Metanephros (tissue), 1 donor: ENCODE measurements around the gene PCDHB6. TPM values are rescaled to one million over a fixed set of nuclear protein-coding genes. Genes with fewer than 3 reads are reported as not detected.

ENCODE experiments used
- total RNA-seq: library from RNA; depleted of rRNA; stranded (reverse); fragments of >200 nt; gene quantifications from one replicate; pipeline ENCODE4 v1.2.3, GENCODE V29; 2014

The PCDHB6 gene
- total RNA-seq = 2.2 TPM

DNA sequence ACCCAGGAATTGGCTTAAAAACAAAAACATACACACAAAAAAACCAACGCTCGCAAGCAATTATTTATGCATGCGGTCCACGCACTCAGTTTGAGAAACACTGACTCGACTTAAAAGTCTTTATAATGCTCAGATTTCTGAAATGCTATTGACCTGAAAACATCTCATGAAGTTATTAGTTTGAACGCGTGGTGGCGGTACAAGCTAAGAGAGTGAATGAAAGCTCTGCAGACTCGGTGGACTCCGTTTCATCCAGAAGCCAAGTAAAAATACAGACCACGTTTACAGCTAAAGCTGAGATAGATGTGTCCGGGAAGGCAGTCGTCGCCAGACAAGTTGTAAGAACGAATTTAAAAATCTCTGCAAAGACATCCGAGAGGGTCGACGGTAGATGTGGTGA is at the start of gene PCDHB6:
Gene PCDHB6, plus strand, starts transcription at position 246 of the 400 bp plus-strand sequence. CDS start 201 bp downstream, outside the sequence.

DNA sequence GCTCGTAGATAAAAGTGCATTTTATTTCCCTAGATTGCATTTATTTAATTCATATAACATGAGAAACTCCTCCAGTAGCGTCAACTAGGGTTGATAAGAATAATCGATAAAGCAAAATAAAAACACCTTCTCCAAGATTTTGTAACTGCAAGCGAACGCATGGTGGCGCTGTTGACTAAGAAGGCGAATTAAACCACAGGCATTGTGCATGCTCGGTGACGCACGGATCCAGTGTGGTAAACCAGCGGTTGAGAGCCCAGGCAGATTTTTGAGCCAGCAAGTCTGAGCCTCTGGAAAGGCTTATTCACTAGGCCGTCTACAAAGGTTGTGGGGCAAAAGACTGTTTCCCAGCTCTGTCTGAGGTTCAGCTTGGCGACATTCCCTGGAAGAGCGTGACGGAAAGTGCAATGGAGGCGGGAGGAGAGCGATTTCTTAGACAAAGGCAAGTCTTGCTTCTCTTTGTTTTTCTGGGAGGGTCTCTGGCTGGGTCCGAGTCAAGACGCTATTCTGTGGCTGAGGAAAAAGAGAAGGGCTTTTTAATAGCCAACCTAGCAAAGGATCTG is 49.5 kb upstream of the PCDHB6 start, which contains the start of gene PCDHB3:
Gene PCDHB3, plus strand, starts transcription at position 231 of the 563 bp plus-strand sequence. Its CDS starts 177 bp downstream, at position 408.

DNA sequence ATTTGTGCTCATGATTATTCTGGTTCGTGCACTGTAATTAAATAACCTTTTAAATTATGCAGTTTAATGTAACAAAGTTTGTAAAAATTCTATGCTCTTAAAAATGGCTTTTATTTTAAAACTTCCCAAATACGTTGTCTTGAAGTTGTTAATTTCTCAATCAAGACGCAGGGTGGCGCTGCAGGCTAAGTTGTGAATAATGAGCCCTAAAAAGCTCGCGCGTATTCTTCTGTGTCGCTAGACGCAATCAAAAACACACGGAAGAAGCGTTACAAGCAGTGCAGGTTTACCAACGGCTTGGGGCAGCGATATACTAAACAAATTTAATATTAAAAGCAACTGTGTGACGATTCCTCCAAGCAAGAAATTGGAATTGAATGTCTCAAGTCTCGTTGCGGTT is 28.3 kb upstream of the PCDHB6 start, which contains the start of gene PCDHB4:
Gene PCDHB4, plus strand, starts transcription at position 256 of the 400 bp plus-strand sequence. CDS start 181 bp downstream, outside the sequence.

DNA sequence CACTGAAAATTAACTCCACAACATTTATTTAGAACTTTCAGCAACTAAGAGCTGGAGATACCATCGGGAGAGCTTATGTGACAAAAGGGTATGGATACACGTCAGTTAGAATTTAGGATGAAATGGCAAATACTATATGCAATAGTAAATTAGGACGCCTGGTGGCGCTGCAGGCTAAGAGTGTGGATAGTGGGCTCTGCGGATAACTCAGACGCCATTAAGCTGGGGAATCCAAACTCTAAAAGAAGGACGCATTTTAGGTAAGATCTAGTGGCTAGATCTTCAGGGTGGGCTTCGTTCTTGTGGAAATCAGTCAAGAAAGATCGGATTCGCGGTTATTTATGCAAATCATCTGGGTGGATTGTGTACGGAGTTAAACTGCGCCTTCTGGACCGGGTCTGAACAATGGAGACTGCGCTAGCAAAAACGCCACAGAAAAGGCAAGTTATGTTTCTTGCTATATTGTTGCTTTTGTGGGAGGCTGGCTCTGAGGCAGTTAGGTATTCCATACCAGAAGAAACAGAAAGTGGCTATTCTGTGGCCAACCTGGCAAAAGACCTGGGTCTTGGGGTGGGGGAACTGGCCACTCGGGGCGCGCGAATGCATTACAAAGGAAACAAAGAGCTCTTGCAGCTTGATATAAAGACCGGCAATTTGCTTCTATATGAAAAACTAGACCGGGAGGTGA is 14.7 kb upstream of the PCDHB6 start, which contains the start of gene PCDHB5:
Gene PCDHB5, plus strand, starts transcription at position 177 of the 688 bp plus-strand sequence. Its CDS starts 229 bp downstream, at position 406.

DNA sequence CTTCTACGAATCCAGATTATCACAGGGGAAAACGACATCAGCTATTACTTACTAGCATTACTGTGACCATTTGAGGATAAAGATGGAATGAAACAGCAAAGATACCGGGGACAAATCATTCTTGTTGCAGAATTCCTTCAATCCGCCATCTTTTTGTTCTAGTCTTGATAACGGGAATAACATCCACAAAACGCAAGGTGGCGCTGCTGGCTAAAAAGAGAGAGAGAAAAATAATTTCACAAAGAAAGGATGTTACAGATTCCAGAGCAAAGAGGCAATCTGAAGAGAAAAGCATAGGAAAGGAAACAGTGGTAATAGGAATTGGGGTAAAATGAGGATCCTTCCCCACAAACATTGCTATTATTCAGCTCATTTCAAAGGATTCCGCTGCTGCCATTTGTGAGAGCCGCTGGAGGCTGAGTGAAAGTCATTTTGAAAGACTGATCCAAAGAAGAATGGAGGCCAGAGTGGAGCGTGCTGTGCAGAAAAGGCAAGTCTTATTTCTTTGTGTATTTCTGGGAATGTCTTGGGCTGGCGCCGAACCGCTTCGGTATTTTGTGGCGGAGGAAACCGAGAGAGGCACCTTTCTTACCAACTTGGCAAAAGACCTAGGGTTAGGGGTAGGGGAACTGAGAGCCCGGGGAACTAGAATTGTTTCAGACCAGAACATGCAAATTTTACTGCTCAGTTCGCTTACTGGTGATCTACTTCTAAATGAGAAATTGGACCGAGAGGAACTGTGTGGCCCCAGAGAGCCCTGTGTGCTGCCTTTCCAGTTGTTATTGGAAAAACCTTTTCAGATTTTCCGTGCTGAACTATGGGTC is 22.7 kb downstream of the PCDHB6 start, which contains the start of gene PCDHB7:
Gene PCDHB7, plus strand, starts transcription at position 264 of the 824 bp plus-strand sequence. Its CDS starts 192 bp downstream, at position 456.

DNA sequence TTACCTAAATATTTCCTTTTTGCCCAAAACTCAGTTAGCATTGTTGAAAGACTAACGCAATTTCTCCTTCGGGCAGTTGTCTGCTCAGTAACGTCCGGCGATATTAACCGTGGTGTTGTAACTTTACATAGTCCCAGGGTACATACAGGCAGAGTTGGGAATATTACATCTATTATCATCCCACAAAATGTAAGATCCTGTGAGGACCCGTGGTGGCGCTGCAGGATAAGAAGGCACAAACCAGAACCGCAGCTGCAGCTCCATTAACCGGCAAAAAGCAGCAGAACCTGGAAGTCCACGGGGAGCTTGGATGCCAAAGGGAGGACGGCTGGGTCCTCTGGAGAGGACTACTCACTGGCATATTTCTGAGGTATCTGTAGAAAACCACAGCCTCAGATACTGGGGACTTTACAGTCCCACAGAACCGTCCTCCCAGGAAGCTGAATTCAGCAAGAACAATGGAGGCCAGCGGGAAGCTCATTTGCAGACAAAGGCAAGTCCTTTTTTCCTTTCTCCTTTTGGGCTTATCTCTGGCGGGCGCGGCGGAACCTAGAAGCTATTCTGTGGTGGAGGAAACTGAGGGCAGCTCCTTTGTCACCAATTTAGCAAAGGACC is 27.8 kb downstream of the PCDHB6 start, which contains the start of gene PCDHB8:
Gene PCDHB8, plus strand, starts transcription at position 214 of the 615 bp plus-strand sequence. Its CDS starts 245 bp downstream, at position 459.

DNA sequence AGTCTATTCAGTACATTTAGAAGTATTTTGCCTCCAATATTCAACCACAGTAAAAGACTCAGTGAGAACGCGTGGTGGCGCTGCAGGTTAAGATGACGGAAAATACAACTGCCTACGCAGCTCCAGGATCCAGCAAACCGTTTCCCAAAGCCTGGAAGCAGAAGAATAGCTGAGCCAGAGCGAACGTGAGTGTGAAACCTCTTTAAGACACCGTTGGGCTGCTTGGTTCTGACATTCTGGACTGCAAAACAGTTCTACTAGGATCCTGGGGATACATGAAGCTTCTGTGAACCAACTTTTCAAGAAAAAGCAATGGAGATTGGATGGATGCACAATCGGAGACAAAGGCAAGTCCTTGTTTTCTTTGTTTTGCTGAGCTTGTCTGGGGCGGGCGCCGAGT is 32.4 kb downstream of the PCDHB6 start, which contains the start of gene PCDHB16:
Gene PCDHB16, plus strand, starts transcription at position 140 of the 400 bp plus-strand sequence. Its CDS starts 173 bp downstream, at position 313.

DNA sequence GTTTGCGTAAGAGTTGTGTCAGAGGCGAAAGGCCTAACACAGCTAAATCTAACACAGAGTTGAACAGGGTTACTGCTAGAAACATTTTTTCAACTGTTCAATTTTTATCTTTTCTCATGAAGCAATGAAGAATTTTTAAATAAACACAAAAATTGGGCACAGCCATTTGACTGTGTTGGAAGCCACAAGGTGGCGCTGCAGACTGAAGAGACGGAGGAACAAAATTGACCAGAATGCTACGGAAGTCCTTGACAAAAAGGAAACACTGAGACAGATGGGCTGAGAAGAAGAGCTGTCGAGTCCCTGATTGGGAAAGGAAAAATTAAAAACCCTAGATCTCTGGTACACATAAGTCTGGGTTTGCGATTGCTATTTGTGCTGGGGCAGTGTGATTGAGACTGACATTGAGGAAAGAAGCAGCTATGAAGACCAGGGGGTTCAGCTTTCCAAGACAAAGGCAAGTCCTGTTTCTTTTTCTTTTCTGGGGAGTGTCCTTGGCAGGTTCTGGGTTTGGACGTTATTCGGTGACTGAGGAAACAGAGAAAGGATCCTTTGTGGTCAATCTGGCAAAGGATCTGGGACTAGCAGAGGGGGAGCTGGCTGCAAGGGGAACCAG is 37.1 kb downstream of the PCDHB6 start, which contains the start of gene PCDHB9:
Gene PCDHB9, plus strand, starts transcription at position 265 of the 616 bp plus-strand sequence. Its CDS starts 158 bp downstream, at position 423.

DNA sequence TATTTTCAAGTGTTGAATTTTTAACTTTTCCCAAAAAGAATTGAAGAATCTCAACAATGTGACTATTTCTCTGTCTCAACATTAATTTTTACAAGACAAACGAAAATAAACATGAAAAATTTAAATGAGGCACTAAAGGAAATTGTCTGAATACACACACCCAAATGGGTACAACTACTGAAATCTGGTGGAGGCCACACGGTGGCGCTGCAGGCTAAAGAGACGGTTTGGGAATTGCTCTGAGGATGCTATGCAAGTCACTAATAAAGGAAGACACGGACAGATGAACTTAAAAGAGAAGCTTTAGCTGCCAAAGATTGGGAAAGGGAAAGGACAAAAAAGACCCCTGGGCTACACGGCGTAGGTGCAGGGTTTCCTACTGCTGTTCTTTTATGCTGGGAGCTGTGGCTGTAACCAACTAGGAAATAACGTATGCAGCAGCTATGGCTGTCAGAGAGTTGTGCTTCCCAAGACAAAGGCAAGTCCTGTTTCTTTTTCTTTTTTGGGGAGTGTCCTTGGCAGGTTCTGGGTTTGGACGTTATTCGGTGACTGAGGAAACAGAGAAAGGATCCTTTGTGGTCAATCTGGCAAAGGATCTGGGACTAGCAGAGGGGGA is 42.4 kb downstream of the PCDHB6 start, which contains the start of gene PCDHB10:
Gene PCDHB10, plus strand, starts transcription at position 244 of the 616 bp plus-strand sequence. Its CDS starts 200 bp downstream, at position 444.

DNA sequence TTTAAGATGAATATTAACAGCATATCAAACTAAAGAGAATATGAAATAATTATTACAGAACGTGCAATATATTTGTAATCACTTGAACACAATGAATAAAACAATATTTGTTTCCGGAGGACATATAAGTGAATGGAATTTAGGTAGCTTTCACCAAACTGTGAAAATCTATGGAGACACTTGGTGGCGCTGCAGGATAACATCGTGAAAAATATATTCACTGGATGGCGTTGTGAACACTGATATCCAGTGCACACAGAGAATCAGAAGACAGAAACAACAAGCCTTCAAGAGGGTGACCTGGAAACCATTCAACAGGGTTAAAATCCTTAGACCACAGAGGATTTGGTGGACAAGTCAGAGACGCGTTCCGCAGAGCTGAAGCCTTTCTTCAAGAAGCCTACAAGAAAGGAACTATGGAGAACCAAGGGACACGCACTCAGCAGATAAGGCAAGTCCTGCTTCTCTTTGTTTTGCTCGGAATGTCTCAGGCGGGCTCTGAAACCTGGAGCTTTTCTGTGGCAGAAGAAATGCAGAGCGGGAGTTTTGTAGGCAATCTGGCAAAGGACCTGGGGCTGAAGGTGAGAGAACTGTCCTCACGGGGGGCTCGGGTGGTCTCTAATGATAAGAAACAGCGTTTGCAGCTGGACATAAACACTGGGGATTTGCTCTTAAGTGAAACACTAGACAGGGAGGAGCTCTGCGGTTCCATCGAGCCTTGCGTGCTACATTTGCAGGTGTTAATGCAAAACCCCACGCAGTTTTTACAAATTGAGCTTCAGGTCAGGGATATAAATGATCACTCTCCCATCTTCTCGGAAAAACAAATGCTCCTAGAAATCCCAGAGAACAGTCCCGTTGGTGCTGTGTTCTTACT is 49.7 kb downstream of the PCDHB6 start, which contains the start of gene PCDHB11:
Gene PCDHB11, plus strand, starts transcription at position 269 of the 877 bp plus-strand sequence. Its CDS starts 148 bp downstream, at position 417.

Other genes starting within 250 kb of the PCDHB6 start
- 1.2 TPM for gene PCDHAC1, start 223.8 kb upstream of the PCDHB6 start, total RNA-seq
- 5.8 TPM for gene PCDHAC2, start 183.6 kb upstream of the PCDHB6 start, total RNA-seq
- 0.18 TPM for gene PCDHB1, start 98.7 kb upstream of the PCDHB6 start, total RNA-seq
- gene PCDHB2, start 55.4 kb upstream of the PCDHB6 start, total RNA-seq = 6.2 TPM
- 5.3 TPM for gene PCDHB3, start 49.6 kb upstream of the PCDHB6 start, total RNA-seq
- 3.8 TPM for gene PCDHB4, start 28.2 kb upstream of the PCDHB6 start, total RNA-seq
- 13.4 TPM for gene PCDHB5, start 14.9 kb upstream of the PCDHB6 start, total RNA-seq
- 4.4 TPM for gene PCDHB7, start 22.6 kb downstream of the PCDHB6 start, total RNA-seq
- 2.6 TPM for gene PCDHB8, start 27.7 kb downstream of the PCDHB6 start, total RNA-seq
- 7.8 TPM for gene PCDHB16, start 32.3 kb downstream of the PCDHB6 start, total RNA-seq
- gene PCDHB9, start 37.1 kb downstream of the PCDHB6 start, total RNA-seq = 3.3 TPM
- 6.2 TPM for gene PCDHB10, start 42.3 kb downstream of the PCDHB6 start, total RNA-seq
- gene PCDHB11, start 49.6 kb downstream of the PCDHB6 start, total RNA-seq = 8.5 TPM
- gene PCDHB12, start 58.7 kb downstream of the PCDHB6 start, total RNA-seq = 9.3 TPM
- gene PCDHB13, start 63.9 kb downstream of the PCDHB6 start, total RNA-seq = 7.9 TPM
- 8.6 TPM for gene PCDHB14, start 73.3 kb downstream of the PCDHB6 start, total RNA-seq
- gene PCDHB15, start 95.3 kb downstream of the PCDHB6 start, total RNA-seq = 11.0 TPM
- 0.35 TPM for gene SLC25A2, start 154.0 kb downstream of the PCDHB6 start, total RNA-seq
- 76.2 TPM for gene TAF7, start 170.7 kb downstream of the PCDHB6 start, total RNA-seq
- 1.1 TPM for gene PCDHGA1, start 180.5 kb downstream of the PCDHB6 start, total RNA-seq
- 10.2 TPM for gene PCDHGA2, start 188.7 kb downstream of the PCDHB6 start, total RNA-seq
- 4.8 TPM for gene PCDHGA3, start 193.8 kb downstream of the PCDHB6 start, total RNA-seq
- gene PCDHGB1, start 200.0 kb downstream of the PCDHB6 start, total RNA-seq = 6.0 TPM
- gene PCDHGA4, start 205.0 kb downstream of the PCDHB6 start, total RNA-seq = 6.4 TPM
- gene PCDHGB2, start 209.9 kb downstream of the PCDHB6 start, total RNA-seq = 8.8 TPM
- 8.7 TPM for gene PCDHGA5, start 214.1 kb downstream of the PCDHB6 start, total RNA-seq
- 7.1 TPM for gene PCDHGB3, start 220.2 kb downstream of the PCDHB6 start, total RNA-seq
- 10.3 TPM for gene PCDHGA6, start 223.8 kb downstream of the PCDHB6 start, total RNA-seq
- 8.0 TPM for gene PCDHGA7, start 232.7 kb downstream of the PCDHB6 start, total RNA-seq
- 14.1 TPM for gene PCDHGB4, start 237.6 kb downstream of the PCDHB6 start, total RNA-seq
- gene PCDHGA8, start 242.6 kb downstream of the PCDHB6 start, total RNA-seq = 6.2 TPM
- 14.1 TPM for gene PCDHGB5, start 247.9 kb downstream of the PCDHB6 start, total RNA-seq